RWPE1 (cell line): ENCODE data around the gene ATOX1.

Source experiments
- CTCF ChIA-PET: fragments of 350-600 bp; sonication (Branson Sonifier 250); formaldehyde crosslinking; extraction: SDS; loops from one replicate; lab custom pipeline; 2021; lab: Yijun Ruan, JAX
- POLR2A ChIA-PET: fragments of 400-600 bp; formaldehyde crosslinking; extraction: SDS; loops from one replicate; lab custom pipeline; 2020; ENCODE audit warnings: antibody characterized with exemption; ENCODE audit not compliant: low non-redundant PET; lab: Yijun Ruan, JAX
- DNase-seq: peaks from one replicate; pipeline ENCODE4 v3.0.0; 2012; ENCODE audit warnings: low spot score
- H3K27ac ChIP-seq: fragments of 450-650 bp; 2 replicates; pipeline ENCODE4 v1.5.1; 2017
- CTCF ChIP-seq: fragments of 450-650 bp; conservative IDR thresholded peaks from 2 replicates; pipeline ENCODE4 v1.5.1; 2017; ENCODE audit warnings: low read depth, mild to moderate bottlenecking

Gene ATOX1

GRCh38 chr5:151779531-151780125, 21.2 kb upstream of the ATOX1 start:
- DNase-seq, result no peak
- ChIA-PET CTCF (interaction anchor here (1.0 kb wide), 1 partner anchor 9 kb away, joined by 3 read pairs; no protein-coding TSS in a partner anchor), POLR2A (no interaction called here)

GRCh38 chr5:151775025-151775606, 16.7 kb upstream of the ATOX1 start:
- no peak for DNase-seq
- no peak overlapping the region for H3K27ac ChIP-seq
- ChIA-PET POLR2A (no interaction called here), CTCF (interaction anchor here (0.6 to 0.8 kb wide), 3 partner anchors 15 to 253 kb away, joined by 3 read pairs; no protein-coding TSS in a partner anchor)
- TF ChIP-seq CTCF, result no peak

More at GRCh38 chr5:151779531-151780125, 21.2 kb upstream of the ATOX1 start:
- H3K27ac ChIP-seq, result no peak overlapping the region
- TF ChIP-seq CTCF, result no peak

GRCh38 chr5:151773951-151774350, 15.5 kb upstream of the ATOX1 start:
- no peak for DNase-seq
- ChIA-PET POLR2A (no interaction called here), CTCF (interaction anchor here (0.7 to 0.8 kb wide), 3 partner anchors 115 to 699 kb away, joined by 3 to 4 read pairs (median 3); no protein-coding TSS in a partner anchor)
- TF ChIP-seq CTCF, result no peak
- no peak overlapping the region for H3K27ac ChIP-seq

GRCh38 chr5:151772846-151773561, 14.6 kb upstream of the ATOX1 start:
- DNase-seq, result no peak
- ChIA-PET POLR2A (no interaction called here), CTCF (interaction anchor here (0.6 to 1.7 kb wide), 7 partner anchors 9 to 1814 kb away, joined by 3 to 6 read pairs (median 4); no protein-coding TSS in a partner anchor)
- peak overlapping the region; percentile 98 for H3K27ac ChIP-seq
- no peak for TF ChIP-seq CTCF

GRCh38 chr5:151772029-151772845, 13.8 kb upstream of the ATOX1 start:
- peak; percentile 45 for DNase-seq
- peak overlapping the region; percentile 98 for H3K27ac ChIP-seq
- ChIA-PET POLR2A (interaction anchor here (0.5 to 1.5 kb wide), 4 partner anchors 21 to 371 kb away, joined by 3 to 7 read pairs (median 4); no protein-coding TSS in a partner anchor), CTCF (interaction anchor here (0.5 to 2.0 kb wide), 11 partner anchors 9 to 744 kb away, joined by 3 to 22 read pairs (median 5); no protein-coding TSS in a partner anchor)
- no peak for TF ChIP-seq CTCF
